HL-60 (cell line): ENCODE measurements around the gene CSKMT.

Experiments used
- CTCF ChIP-seq: IDR thresholded peaks from one replicate; pipeline ENCODE4 v1.5.1; 2011; ENCODE audit warnings: low read length, control low read depth, inconsistent platforms; ENCODE audit not compliant: insufficient read depth
- GABPA ChIP-seq: IDR thresholded peaks from 2 replicates; pipeline ENCODE4 v1.6.1; 2012; ENCODE audit warnings: low read depth
- POLR2AphosphoS5 ChIP-seq: IDR thresholded peaks from 2 replicates; pipeline ENCODE4 v1.6.1; 2012; ENCODE audit warnings: low read depth
- REST ChIP-seq: IDR thresholded peaks from 2 replicates; pipeline ENCODE4 v1.6.1; 2012; ENCODE audit warnings: low read depth; ENCODE audit not compliant: insufficient replicate concordance
- SPI1 ChIP-seq: IDR thresholded peaks from 2 replicates; pipeline ENCODE4 v1.6.1; 2012; ENCODE audit warnings: low read depth, mild to moderate bottlenecking, borderline replicate concordance

GRCh38 chr11:62687508-62688396 is 22.6 kb downstream of the CSKMT start:
- TF ChIP-seq CTCF, result no peak
- TF ChIP-seq GABPA, result no peak
- TF ChIP-seq REST, result no peak
- no peak for TF ChIP-seq POLR2AphosphoS5
- no peak for TF ChIP-seq SPI1
